Mesothelial cell of epicardium (in vitro differentiated cells): Measurements from ENCODE around the gene ACOXL. TPM values are rescaled to one million over a fixed set of nuclear protein-coding genes. Genes with fewer than 3 reads are reported as not detected.

Source experiments
- DNase-seq, 2 experiments: peaks; one replicate each; pipeline ENCODE4 v3.0.0; 2021; ENCODE audit warnings: low spot score in 2 of 2; ENCODE audit not compliant: unreplicated experiment in 2 of 2
- H3K27ac Mint-ChIP-seq: 2 replicates; pipeline ENCODE4 v1.8.0; 2021; ENCODE audit warnings: mixed read lengths
- H3K27me3 Mint-ChIP-seq: 2 replicates; pipeline ENCODE4 v1.8.0; 2021; ENCODE audit warnings: low read depth, mixed read lengths
- H3K36me3 Mint-ChIP-seq: 2 replicates; pipeline ENCODE4 v1.8.0; 2021; ENCODE audit warnings: mixed read lengths
- H3K4me1 Mint-ChIP-seq: 2 replicates; pipeline ENCODE4 v1.8.0; 2021; ENCODE audit warnings: mixed read lengths
- H3K4me3 Mint-ChIP-seq: 2 replicates; pipeline ENCODE4 v1.8.0; 2021; ENCODE audit warnings: mild to moderate bottlenecking, moderate library complexity, mixed read lengths
- H3K9me3 Mint-ChIP-seq: 2 replicates; pipeline ENCODE4 v1.8.0; 2021; ENCODE audit warnings: mixed read lengths
- CTCF ChIP-seq: fragments of 200-600 bp; sonication (generic); IDR thresholded peaks from one replicate; pipeline ENCODE4 v1.5.0; 2021; ENCODE audit warnings: antibody characterized with exemption; ENCODE audit not compliant: unreplicated experiment
- total RNA-seq: library from RNA; stranded (reverse); gene quantifications from 3 replicates; pipeline ENCODE4 v1.2.1, GENCODE V29; 2021

The ACOXL gene
- total RNA-seq, 1 donor from 2014 or later: 0.20 TPM

- H3K27me3 Mint-ChIP-seq: peaks cover 12% of the 10 kb centered on the region
- H3K27ac Mint-ChIP-seq: no peak overlapping the region
- DNase-seq: no peak
- no peaks in the 10 kb centered on the region for H3K4me1 Mint-ChIP-seq
- H3K9me3 Mint-ChIP-seq: peaks cover 24% of the 10 kb centered on the region
- TF ChIP-seq CTCF: peak; percentile 81
- H3K36me3 Mint-ChIP-seq: no peaks in the 10 kb centered on the region
- H3K4me3 Mint-ChIP-seq: no peak overlapping the region
These were observed 23.2 kb downstream of the ACOXL start for GRCh38 chr2:110755491-110756078.

- no peaks in the 10 kb centered on the region for H3K4me1 Mint-ChIP-seq
- no peak for DNase-seq
- no peak for TF ChIP-seq CTCF
- H3K9me3 Mint-ChIP-seq: peaks cover 46% of the 10 kb centered on the region
- peaks cover 25% of the 10 kb centered on the region for H3K27me3 Mint-ChIP-seq
- no peaks in the 10 kb centered on the region for H3K36me3 Mint-ChIP-seq
- no peak overlapping the region for H3K4me3 Mint-ChIP-seq
- no peak overlapping the region for H3K27ac Mint-ChIP-seq
These were observed 27.0 kb downstream of the ACOXL start for GRCh38 chr2:110759411-110759810.

GRCh38 chr2:110764931-110765330, 32.6 kb downstream of the ACOXL start:
- Mint-ChIP-seq H3K4me1 (no peaks in the 10 kb centered on the region), H3K27ac (no peak overlapping the region), H3K9me3 (peaks cover 43% of the 10 kb centered on the region), H3K27me3 (peaks cover 47% of the 10 kb centered on the region), H3K4me3 (no peak overlapping the region), H3K36me3 (no peaks in the 10 kb centered on the region)
- no peak for TF ChIP-seq CTCF
- DNase-seq: no peak

- peaks cover 60% of the 10 kb centered on the region for H3K27me3 Mint-ChIP-seq
- no peak for DNase-seq
- H3K36me3 Mint-ChIP-seq: no peaks in the 10 kb centered on the region
- H3K4me1 Mint-ChIP-seq: peaks cover 8% of the 10 kb centered on the region
- no peak overlapping the region for H3K4me3 Mint-ChIP-seq
- peaks cover 40% of the 10 kb centered on the region for H3K9me3 Mint-ChIP-seq
- H3K27ac Mint-ChIP-seq: no peak overlapping the region
- TF ChIP-seq CTCF: no peak
These were observed 33.9 kb downstream of the ACOXL start for GRCh38 chr2:110766291-110766690.

GRCh38 chr2:110768591-110768990, 36.2 kb downstream of the ACOXL start:
- Mint-ChIP-seq H3K27me3 (peaks cover 74% of the 10 kb centered on the region), H3K9me3 (peaks cover 24% of the 10 kb centered on the region), H3K4me3 (no peak overlapping the region), H3K36me3 (no peaks in the 10 kb centered on the region), H3K27ac (no peak overlapping the region), H3K4me1 (peaks cover 8% of the 10 kb centered on the region)
- no peak for TF ChIP-seq CTCF
- no peak for DNase-seq
